Neural progenitor cell (in vitro differentiated cells): Measurements from ENCODE around the gene CDS2. TPM values are rescaled to one million over a fixed set of nuclear protein-coding genes. Genes with fewer than 3 reads are reported as not detected.

Source experiments
- DNase-seq: peaks from one replicate; pipeline ENCODE4 v3.0.0-alpha.2; 2016; ENCODE audit warnings: low spot score
- H2AFZ ChIP-seq: fragments of 200-600 bp; sonication (generic); replicated peaks from 2 replicates; pipeline ENCODE4 v1.6.1; 2016; ENCODE audit warnings: antibody characterized with exemption
- H3F3A ChIP-seq: fragments of 200-600 bp; sonication (generic); 2 replicates; pipeline ENCODE4 v1.6.1; 2016; ENCODE audit warnings: antibody characterized with exemption, low read depth
- H3K27ac ChIP-seq: fragments of 200-600 bp; sonication (generic); 2 replicates; pipeline ENCODE4 v1.5.1; 2016; ENCODE audit warnings: mild to moderate bottlenecking
- H3K27me3 ChIP-seq: fragments of 200-600 bp; sonication (generic); 2 replicates; pipeline ENCODE4 v1.6.1; 2016; ENCODE audit warnings: mild to moderate bottlenecking, moderate library complexity
- H3K36me3 ChIP-seq: fragments of 200-600 bp; sonication (generic); 2 replicates; pipeline ENCODE4 v1.5.1; 2016
- H3K4me1 ChIP-seq: fragments of 200-600 bp; sonication (generic); 2 replicates; pipeline ENCODE4 v1.6.1; 2016; ENCODE audit warnings: mixed run types
- H3K4me2 ChIP-seq: fragments of 200-600 bp; sonication (generic); 2 replicates; pipeline ENCODE4 v1.6.1; 2016
- H3K4me3 ChIP-seq: fragments of 200-600 bp; sonication (generic); 2 replicates; pipeline ENCODE4 v1.5.1; 2016
- H3K79me2 ChIP-seq: fragments of 200-600 bp; sonication (generic); 2 replicates; pipeline ENCODE4 v1.6.1; 2016; ENCODE audit warnings: low read depth
- H3K9ac ChIP-seq: fragments of 200-600 bp; sonication (generic); 2 replicates; pipeline ENCODE4 v1.6.1; 2016
- H3K9me3 ChIP-seq: fragments of 200-600 bp; sonication (generic); 2 replicates; pipeline ENCODE4 v1.5.1; 2016; ENCODE audit warnings: low read depth
- H4K20me1 ChIP-seq: fragments of 200-600 bp; sonication (generic); 2 replicates; pipeline ENCODE4 v1.6.1; 2016; ENCODE audit warnings: low read depth
- H3K27ac Mint-ChIP-seq: 3 replicates; pipeline ENCODE4 v1.8.0; 2021; ENCODE audit warnings: mixed read lengths
- H3K27me3 Mint-ChIP-seq: 2 replicates; pipeline ENCODE4 v1.8.0; 2022; ENCODE audit warnings: low read depth, mild to moderate bottlenecking, inconsistent platforms, moderate library complexity, mixed read lengths; ENCODE audit not compliant: insufficient read depth
- H3K36me3 Mint-ChIP-seq: 3 replicates; pipeline ENCODE4 v1.8.0; 2021; ENCODE audit warnings: mixed read lengths
- H3K4me1 Mint-ChIP-seq: 3 replicates; pipeline ENCODE4 v1.8.0; 2021; ENCODE audit warnings: mixed read lengths
- H3K4me3 Mint-ChIP-seq: 3 replicates; pipeline ENCODE4 v1.8.0; 2021; ENCODE audit warnings: mild to moderate bottlenecking, moderate library complexity, mixed read lengths
- H3K9me3 Mint-ChIP-seq: 3 replicates; pipeline ENCODE4 v1.8.0; 2020; ENCODE audit warnings: mixed read lengths
- EZH2 ChIP-seq: fragments of 200-600 bp; sonication (generic); IDR thresholded peaks from 2 replicates; pipeline ENCODE4 v1.6.1; 2017; ENCODE audit warnings: antibody characterized with exemption, mild to moderate bottlenecking, moderate library complexity
- EZH2phosphoT487 ChIP-seq: fragments of 200-600 bp; sonication (generic); IDR thresholded peaks from 2 replicates; pipeline ENCODE4 v1.6.1; 2017; ENCODE audit warnings: antibody characterized with exemption
- total RNA-seq: library from RNA; depleted of rRNA; stranded (reverse); fragments of >200 nt; gene quantifications from 2 replicates; pipeline ENCODE4 v1.2.3, GENCODE V29; 2015; ENCODE audit warnings: low replicate concordance
- TF ChIP-seq, protein P1 (sequence below): fragments of 200-600 bp; sonication (generic); IDR thresholded peaks from 2 replicates; pipeline ENCODE4 v1.5.1; 2017; ENCODE audit warnings: antibody characterized with exemption, mild to moderate bottlenecking

The CDS2 gene
- total RNA-seq, 1 donor from 2014 or later = 59.8 TPM

DNA sequence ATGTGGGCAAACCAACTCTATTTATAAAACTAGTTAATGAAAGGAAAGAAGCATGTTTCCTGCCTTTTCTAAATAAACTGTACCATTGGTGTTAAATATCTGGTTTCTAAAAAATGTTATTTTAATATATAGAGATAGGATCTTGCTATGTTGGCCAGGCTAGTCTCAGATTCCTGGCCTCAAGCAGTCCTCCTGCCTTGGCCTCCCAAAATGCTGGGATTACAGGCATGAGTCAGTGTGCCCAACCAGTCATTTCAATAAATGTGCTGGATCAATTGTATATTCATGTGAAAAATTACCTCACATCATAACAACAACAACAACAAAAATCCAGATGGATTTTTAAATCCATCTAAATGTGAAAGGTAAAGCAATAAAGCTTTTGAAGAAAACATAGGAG lies 80.3 kb downstream of the CDS2 start:
- Histone ChIP-seq H3K27me3 (no peaks in the 10 kb centered on the region), H4K20me1 (peaks cover 3% of the 10 kb centered on the region), H3K9me3 (no peaks in the 10 kb centered on the region), H3K79me2 (no peaks in the 10 kb centered on the region), H3K4me3 (no peak overlapping the region), H3K27ac (no peak overlapping the region), H3K4me1 (no peaks in the 10 kb centered on the region), H2AFZ (no peak overlapping the region), H3K36me3 (no peaks in the 10 kb centered on the region), H3K4me2 (no peak overlapping the region), H3K9ac (no peak overlapping the region), H3F3A (peaks cover 7% of the 10 kb centered on the region)
- Mint-ChIP-seq H3K27ac (no peak overlapping the region), H3K9me3 (no peaks in the 10 kb centered on the region), H3K36me3 (peaks cover 12% of the 10 kb centered on the region), H3K4me3 (no peak overlapping the region), H3K27me3 (peaks cover 2% of the 10 kb centered on the region), H3K4me1 (peaks cover 5% of the 10 kb centered on the region)
- DNase-seq = no peak
- TF ChIP-seq EZH2 (no peak), EZH2phosphoT487 (no peak)
- TF ChIP-seq, protein P1, sequence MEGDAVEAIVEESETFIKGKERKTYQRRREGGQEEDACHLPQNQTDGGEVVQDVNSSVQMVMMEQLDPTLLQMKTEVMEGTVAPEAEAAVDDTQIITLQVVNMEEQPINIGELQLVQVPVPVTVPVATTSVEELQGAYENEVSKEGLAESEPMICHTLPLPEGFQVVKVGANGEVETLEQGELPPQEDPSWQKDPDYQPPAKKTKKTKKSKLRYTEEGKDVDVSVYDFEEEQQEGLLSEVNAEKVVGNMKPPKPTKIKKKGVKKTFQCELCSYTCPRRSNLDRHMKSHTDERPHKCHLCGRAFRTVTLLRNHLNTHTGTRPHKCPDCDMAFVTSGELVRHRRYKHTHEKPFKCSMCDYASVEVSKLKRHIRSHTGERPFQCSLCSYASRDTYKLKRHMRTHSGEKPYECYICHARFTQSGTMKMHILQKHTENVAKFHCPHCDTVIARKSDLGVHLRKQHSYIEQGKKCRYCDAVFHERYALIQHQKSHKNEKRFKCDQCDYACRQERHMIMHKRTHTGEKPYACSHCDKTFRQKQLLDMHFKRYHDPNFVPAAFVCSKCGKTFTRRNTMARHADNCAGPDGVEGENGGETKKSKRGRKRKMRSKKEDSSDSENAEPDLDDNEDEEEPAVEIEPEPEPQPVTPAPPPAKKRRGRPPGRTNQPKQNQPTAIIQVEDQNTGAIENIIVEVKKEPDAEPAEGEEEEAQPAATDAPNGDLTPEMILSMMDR = no peak

DNA sequence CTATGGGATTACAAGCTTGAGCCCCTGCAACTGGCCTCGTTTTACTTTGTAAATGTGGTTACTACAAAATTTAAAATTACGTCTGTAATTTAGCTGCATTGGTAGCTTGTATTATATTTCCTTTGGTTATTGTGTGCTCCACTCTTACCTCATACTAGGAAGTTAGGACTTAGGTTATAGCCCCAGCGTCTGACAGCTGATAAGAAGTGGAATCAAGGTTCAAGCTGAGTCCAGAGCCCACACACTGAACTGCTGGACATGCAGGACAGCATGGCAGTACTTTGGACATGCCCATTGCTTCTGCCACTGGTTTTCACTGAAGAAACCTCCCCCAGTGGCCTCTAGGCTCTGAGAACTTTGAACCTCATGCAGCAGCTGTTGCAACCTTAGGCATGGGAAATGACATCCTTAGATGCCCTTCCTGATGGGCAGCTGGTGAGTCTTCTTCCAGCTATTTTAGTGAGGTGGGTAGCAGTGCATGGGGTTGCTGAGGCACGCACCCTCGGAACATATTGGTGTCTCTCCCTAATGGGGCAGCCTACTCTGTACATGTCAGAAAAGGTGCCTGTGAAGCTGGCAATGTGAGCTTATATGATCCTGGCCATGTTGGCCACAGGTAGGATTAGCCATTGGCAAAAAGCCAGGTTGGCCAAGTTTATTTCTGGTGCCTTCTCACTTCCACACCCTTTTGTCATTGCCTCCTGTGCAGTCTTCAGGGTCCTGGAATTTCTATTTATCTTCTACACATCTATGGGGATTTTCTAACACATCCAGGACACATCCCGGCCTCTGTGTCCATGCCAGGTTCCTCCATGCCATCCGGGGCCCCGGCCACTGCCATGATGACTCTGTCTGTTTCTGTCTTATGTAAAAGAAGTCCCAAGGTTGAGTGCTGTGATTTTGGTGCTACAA lies 85.3 kb downstream of the CDS2 start:
- Histone ChIP-seq H3K4me2 (no peak overlapping the region), H3K9ac (no peak overlapping the region), H3K36me3 (no peaks in the 10 kb centered on the region), H3K27ac (no peak overlapping the region), H4K20me1 (no peaks in the 10 kb centered on the region), H3K79me2 (no peaks in the 10 kb centered on the region), H2AFZ (no peak overlapping the region), H3F3A (no peaks in the 10 kb centered on the region), H3K4me1 (no peaks in the 10 kb centered on the region), H3K9me3 (no peaks in the 10 kb centered on the region), H3K4me3 (no peak overlapping the region), H3K27me3 (no peaks in the 10 kb centered on the region)
- TF ChIP-seq, protein P1 = no peak
- no peak for TF ChIP-seq EZH2phosphoT487
- H3K36me3 Mint-ChIP-seq = peaks cover 10% of the 10 kb centered on the region
- no peaks in the 10 kb centered on the region for H3K9me3 Mint-ChIP-seq
- no peak overlapping the region for H3K27ac Mint-ChIP-seq
- H3K4me1 Mint-ChIP-seq = no peaks in the 10 kb centered on the region
- peaks cover 2% of the 10 kb centered on the region for H3K27me3 Mint-ChIP-seq
- DNase-seq = no peak
- no peak overlapping the region for H3K4me3 Mint-ChIP-seq

DNA sequence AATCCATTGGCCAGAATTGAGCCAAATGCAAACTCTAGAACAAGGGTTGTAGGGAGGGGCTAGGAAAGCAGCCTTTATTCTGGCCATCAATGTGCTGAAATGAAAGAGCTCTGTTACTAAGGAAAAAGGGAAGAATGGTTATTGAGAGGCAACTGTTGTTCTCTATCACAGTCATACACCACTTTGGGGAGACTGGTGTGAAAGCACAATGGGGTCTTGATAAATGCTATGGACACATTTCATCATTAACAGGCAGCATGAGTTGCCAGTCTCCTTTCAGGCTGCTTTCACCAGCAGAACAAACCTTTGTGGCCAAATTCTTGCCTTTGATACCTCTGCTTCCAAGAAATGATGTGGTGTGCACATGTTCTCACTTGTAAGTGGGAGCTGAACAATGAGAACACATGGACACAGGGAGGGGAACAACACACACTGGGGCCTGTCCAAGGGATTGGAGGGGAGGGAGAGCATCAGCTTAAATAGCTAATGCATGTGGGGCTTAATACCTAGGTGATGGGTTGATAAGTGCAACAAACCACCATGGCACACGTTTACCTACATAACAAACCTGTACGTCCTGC lies 86.2 kb downstream of the CDS2 start:
- H3K36me3 Mint-ChIP-seq = peaks cover 10% of the 10 kb centered on the region
- no peaks in the 10 kb centered on the region for H3K4me1 Mint-ChIP-seq
- DNase-seq = no peak
- H3K4me3 Mint-ChIP-seq = no peak overlapping the region
- H3K27me3 Mint-ChIP-seq = no peaks in the 10 kb centered on the region
- no peaks in the 10 kb centered on the region for H3F3A ChIP-seq
- no peaks in the 10 kb centered on the region for H3K4me1 ChIP-seq
- H3K27me3 ChIP-seq = no peaks in the 10 kb centered on the region
- H3K27ac ChIP-seq = no peak overlapping the region
- no peak overlapping the region for H3K9ac ChIP-seq
- no peaks in the 10 kb centered on the region for H3K9me3 ChIP-seq
- no peaks in the 10 kb centered on the region for H3K79me2 ChIP-seq
- H2AFZ ChIP-seq = no peak overlapping the region
- H3K4me2 ChIP-seq = no peak overlapping the region
- H3K9me3 Mint-ChIP-seq = no peaks in the 10 kb centered on the region
- no peaks in the 10 kb centered on the region for H4K20me1 ChIP-seq
- no peak overlapping the region for H3K4me3 ChIP-seq
- TF ChIP-seq EZH2phosphoT487 = no peak
- TF ChIP-seq, protein P1 = no peak
- TF ChIP-seq EZH2 = no peak
- no peak overlapping the region for H3K27ac Mint-ChIP-seq
- H3K36me3 ChIP-seq = no peaks in the 10 kb centered on the region
